ENCODE results near the gene NAV2.

DNA sequence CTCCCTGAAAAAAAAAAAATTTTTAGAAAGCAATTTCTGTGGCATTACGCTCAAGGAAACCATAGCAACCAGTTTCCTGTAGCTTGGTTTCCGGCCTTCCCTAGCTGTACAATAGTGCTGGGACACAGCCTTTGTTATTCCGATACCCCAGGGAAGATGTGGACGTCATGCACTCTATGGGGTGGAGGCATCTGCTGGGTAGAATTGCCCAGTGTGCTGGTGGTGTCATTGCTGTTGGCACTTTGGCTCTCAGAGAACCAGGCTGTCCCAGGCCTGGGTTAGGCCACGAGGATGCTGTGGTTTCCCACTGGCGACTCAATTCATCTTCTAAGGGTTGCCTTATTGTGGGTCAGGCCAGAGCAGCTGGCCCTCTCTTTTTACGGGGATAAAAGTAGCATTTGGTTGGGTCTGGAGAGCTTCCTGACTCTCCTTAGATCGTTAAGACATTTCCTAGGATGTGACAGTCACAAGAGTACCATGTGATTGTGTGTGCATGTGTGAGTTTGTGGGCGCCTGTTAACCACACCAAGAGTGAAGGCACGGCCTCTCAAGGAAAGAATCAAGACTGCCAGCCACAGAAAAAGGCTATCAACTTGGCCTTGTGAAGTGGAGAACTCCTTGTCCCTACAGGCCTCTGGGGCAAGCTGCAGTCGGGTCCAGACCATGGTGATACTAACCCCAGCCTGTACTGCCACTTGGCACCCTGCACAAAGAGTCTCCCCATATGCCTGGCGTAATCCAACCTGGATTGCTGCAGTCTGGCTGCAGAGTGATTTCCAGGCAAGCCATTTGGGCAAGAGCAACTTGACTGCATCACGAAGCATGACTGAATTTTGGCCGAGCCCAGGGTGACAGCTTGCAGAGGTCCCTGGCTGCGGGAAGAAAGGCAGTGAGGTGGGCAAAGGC lies 35.9 kb upstream of the NAV2 start:
- no peak for TF ChIP-seq EZH2phosphoT487 (IDR thresholded peaks at IDR 0.05)
- TF ChIP-seq, protein P1, sequence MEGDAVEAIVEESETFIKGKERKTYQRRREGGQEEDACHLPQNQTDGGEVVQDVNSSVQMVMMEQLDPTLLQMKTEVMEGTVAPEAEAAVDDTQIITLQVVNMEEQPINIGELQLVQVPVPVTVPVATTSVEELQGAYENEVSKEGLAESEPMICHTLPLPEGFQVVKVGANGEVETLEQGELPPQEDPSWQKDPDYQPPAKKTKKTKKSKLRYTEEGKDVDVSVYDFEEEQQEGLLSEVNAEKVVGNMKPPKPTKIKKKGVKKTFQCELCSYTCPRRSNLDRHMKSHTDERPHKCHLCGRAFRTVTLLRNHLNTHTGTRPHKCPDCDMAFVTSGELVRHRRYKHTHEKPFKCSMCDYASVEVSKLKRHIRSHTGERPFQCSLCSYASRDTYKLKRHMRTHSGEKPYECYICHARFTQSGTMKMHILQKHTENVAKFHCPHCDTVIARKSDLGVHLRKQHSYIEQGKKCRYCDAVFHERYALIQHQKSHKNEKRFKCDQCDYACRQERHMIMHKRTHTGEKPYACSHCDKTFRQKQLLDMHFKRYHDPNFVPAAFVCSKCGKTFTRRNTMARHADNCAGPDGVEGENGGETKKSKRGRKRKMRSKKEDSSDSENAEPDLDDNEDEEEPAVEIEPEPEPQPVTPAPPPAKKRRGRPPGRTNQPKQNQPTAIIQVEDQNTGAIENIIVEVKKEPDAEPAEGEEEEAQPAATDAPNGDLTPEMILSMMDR (IDR thresholded peaks at IDR 0.05), result no peak
- no peak for TF ChIP-seq EZH2 (IDR thresholded peaks at IDR 0.05)

Data from neural progenitor cell (in vitro differentiated cells).